HepG2 (cell line): ENCODE results near the gene RNU7-1. TPM values are rescaled to one million over a fixed set of nuclear protein-coding genes. Genes with fewer than 3 reads are reported as not detected.
A peak's percentile ranks its signal among the peaks of the same experiment; 100 is the strongest.

Source experiments
- ARID2 ChIP-seq: sonication (generic); formaldehyde crosslinking; IDR thresholded peaks from 2 replicates; pipeline ENCODE4 v1.8.1; 2022; ENCODE audit warnings: mild to moderate bottlenecking, missing genetic modification reagents, borderline replicate concordance
- CC2D1A ChIP-seq: sonication (generic); formaldehyde crosslinking; IDR thresholded peaks from 2 replicates; pipeline ENCODE4 v1.8.1; 2023; ENCODE audit warnings: mild to moderate bottlenecking, missing genetic modification reagents
- FIP1L1 ChIP-seq: fragments of 200-400 bp; formaldehyde crosslinking; IDR thresholded peaks from 2 replicates; pipeline ENCODE4 v1.6.1; 2018; ENCODE audit warnings: low read depth, mild to moderate bottlenecking, low read length, moderate library complexity, borderline replicate concordance; ENCODE audit not compliant: insufficient read depth
- FLYWCH1 ChIP-seq: sonication (generic); formaldehyde crosslinking; IDR thresholded peaks from 2 replicates; pipeline ENCODE4 v1.8.1; 2023; ENCODE audit warnings: mild to moderate bottlenecking, missing genetic modification reagents
- GABPB1 ChIP-seq: IDR thresholded peaks from 2 replicates; pipeline ENCODE4 v1.6.1; 2016; ENCODE audit warnings: mild to moderate bottlenecking, missing genetic modification reagents, moderate library complexity, missing compliant biosample characterization
- HMG20B ChIP-seq: conservative IDR thresholded peaks from 2 replicates; pipeline ENCODE4 v1.6.1; 2016; ENCODE audit warnings: missing genetic modification reagents, missing compliant biosample characterization
- NR1H2 ChIP-seq: sonication (generic); formaldehyde crosslinking; IDR thresholded peaks from 2 replicates; pipeline ENCODE4 v1.8.1; 2022; ENCODE audit warnings: low read depth, missing genetic modification reagents, borderline replicate concordance
- POLR2AphosphoS2 ChIP-seq: IDR thresholded peaks from 2 replicates; pipeline ENCODE4 v1.6.1; 2011; ENCODE audit warnings: low read depth, low read length, improper control_type of control experiment
- TGIF2 ChIP-seq: IDR thresholded peaks from 2 replicates; pipeline ENCODE4 v1.6.1; 2016; ENCODE audit warnings: control low read depth, missing compliant biosample characterization
- ZBTB1 ChIP-seq: sonication (generic); formaldehyde crosslinking; IDR thresholded peaks from 2 replicates; pipeline ENCODE4 v1.4.0; 2020; ENCODE audit warnings: missing genetic modification reagents, borderline replicate concordance
- ZMYM3 ChIP-seq: sonication (generic); formaldehyde crosslinking; IDR thresholded peaks from 2 replicates; pipeline ENCODE4 v1.5.1; 2020; ENCODE audit warnings: mild to moderate bottlenecking, missing genetic modification reagents
- ZNF234 ChIP-seq: sonication (generic); formaldehyde crosslinking; conservative IDR thresholded peaks from 2 replicates; pipeline ENCODE4 v1.5.1; 2020; ENCODE audit warnings: mild to moderate bottlenecking, missing genetic modification reagents
- ZNF235 ChIP-seq: sonication (generic); formaldehyde crosslinking; IDR thresholded peaks from 2 replicates; pipeline ENCODE4 v1.8.1; 2023; ENCODE audit warnings: mild to moderate bottlenecking, missing genetic modification reagents, borderline replicate concordance
- ZNF253 ChIP-seq: sonication (generic); formaldehyde crosslinking; IDR thresholded peaks from 2 replicates; pipeline ENCODE4 v1.8.0; 2022; ENCODE audit warnings: mild to moderate bottlenecking, missing genetic modification reagents, borderline replicate concordance
- ZNF292 ChIP-seq: sonication (generic); formaldehyde crosslinking; IDR thresholded peaks from 2 replicates; pipeline ENCODE4 v1.8.1; 2022; ENCODE audit warnings: mild to moderate bottlenecking, low read depth, missing genetic modification reagents, borderline replicate concordance
- ZNF549 ChIP-seq: sonication (generic); formaldehyde crosslinking; IDR thresholded peaks from 2 replicates; pipeline ENCODE4 v1.5.0; 2020; ENCODE audit warnings: missing genetic modification reagents
- ZNF660 ChIP-seq: sonication (generic); formaldehyde crosslinking; IDR thresholded peaks from 2 replicates; pipeline ENCODE4 v1.5.1; 2020; ENCODE audit warnings: mild to moderate bottlenecking, low read depth, missing genetic modification reagents, borderline replicate concordance
- ZNF746 ChIP-seq: sonication (generic); formaldehyde crosslinking; IDR thresholded peaks from 2 replicates; pipeline ENCODE4 v1.8.0; 2022; ENCODE audit warnings: mild to moderate bottlenecking, missing genetic modification reagents
- ZNF781 ChIP-seq: sonication (generic); formaldehyde crosslinking; IDR thresholded peaks from 2 replicates; pipeline ENCODE4 v1.5.1; 2020; ENCODE audit warnings: borderline replicate concordance, mild to moderate bottlenecking, missing genetic modification reagents; ENCODE audit errors: not compliant biosample characterization
- polyA plus RNA-seq, 8 experiments: library from polyadenylated mRNA; depleted of rRNA in 3 of 8; stranded (reverse) in 7 of 8; unstranded in 1 of 8; fragments of >200 nt; fragmentation: Illumina TruSeq in 4 of 8; extraction: Trizol in 4 of 8; gene quantifications; 2 replicates each; pipeline versions ENCODE4 v1.2.1 to v1.2.3, GENCODE V29; 2011 to 2016; ENCODE audit warnings: low read depth in 4 of 8, missing spikeins in 1 of 8, mixed read lengths in 1 of 8; ENCODE audit not compliant: insufficient read depth in 1 of 8
- total RNA-seq, 5 experiments: library from RNA; depleted of rRNA; stranded (reverse); fragments of >200 nt; fragmentation: Illumina TruSeq; extraction: Trizol; gene quantifications; 2 replicates each; pipeline ENCODE4 v1.2.3, GENCODE V29; 2016; ENCODE audit warnings: low read depth in 1 of 5
- TF ChIP-seq, protein P1 (sequence below): sonication (generic); formaldehyde crosslinking; IDR thresholded peaks from 2 replicates; pipeline ENCODE4 v1.4.0; 2020; ENCODE audit warnings: mild to moderate bottlenecking, missing genetic modification reagents
- TF ChIP-seq, protein P2 (sequence below): sonication (generic); formaldehyde crosslinking; IDR thresholded peaks from 2 replicates; pipeline ENCODE4 v1.5.1; 2020; ENCODE audit warnings: missing genetic modification reagents, mild to moderate bottlenecking, borderline replicate concordance
- TF ChIP-seq, protein P3 (sequence below): sonication (generic); formaldehyde crosslinking; IDR thresholded peaks from 2 replicates; pipeline ENCODE4 v1.4.0; 2020; ENCODE audit warnings: missing genetic modification reagents, borderline replicate concordance

Gene RNU7-1
- total and polyA plus RNA-seq, 2 of the 13 experiments (the other 11 are each of a cell fraction or from before 2014, with no cell fraction given), result not detected

DNA sequence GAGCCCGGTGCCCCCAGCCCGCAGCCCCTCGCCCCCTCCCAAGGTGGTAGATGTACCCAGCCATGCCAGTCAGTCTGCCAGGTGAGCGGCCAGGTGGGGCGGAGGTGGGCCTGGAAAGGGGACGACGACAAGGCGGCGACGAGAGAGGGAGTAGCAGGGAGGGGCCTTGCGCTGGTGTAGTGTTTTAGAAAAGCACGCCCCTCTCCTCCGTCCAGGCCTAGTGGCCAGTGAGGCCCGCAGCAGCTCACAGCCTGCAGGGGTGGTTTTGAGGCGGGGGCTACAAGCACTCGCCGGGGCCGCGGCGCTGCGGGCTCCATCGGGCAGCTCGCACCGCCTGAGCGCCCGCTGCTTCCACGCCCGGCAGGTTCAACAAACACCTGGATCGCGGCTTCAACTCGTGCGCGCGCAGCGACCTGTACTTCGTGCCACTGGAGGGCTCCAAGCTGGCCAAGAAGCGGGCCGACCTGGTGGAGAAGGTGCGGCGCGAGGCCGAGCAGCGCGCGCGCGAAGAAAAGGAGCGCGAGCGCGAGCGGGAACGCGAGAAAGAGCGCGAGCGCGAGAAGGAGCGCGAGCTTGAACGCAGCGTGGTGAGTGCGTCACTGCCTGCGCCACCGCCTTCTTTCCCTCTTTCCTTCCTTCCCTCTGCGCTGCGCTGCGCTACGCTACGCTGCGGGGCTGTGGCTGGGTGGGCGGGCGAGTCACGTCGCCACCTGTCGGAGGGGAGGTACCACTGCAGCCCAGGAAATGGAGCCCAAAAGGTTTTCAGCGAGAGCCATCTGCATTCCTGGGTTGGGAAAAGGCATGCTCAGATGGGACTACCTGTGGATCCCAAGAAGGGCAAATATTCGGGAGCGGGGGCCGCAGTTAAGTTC, 5.9 kb upstream of the RNU7-1 start (continued):
- peak; percentile 51; the same call in 1 of the 2 replicates for TF ChIP-seq HMG20B (CRISPR knock-in tag)
- TF ChIP-seq, protein P1, sequence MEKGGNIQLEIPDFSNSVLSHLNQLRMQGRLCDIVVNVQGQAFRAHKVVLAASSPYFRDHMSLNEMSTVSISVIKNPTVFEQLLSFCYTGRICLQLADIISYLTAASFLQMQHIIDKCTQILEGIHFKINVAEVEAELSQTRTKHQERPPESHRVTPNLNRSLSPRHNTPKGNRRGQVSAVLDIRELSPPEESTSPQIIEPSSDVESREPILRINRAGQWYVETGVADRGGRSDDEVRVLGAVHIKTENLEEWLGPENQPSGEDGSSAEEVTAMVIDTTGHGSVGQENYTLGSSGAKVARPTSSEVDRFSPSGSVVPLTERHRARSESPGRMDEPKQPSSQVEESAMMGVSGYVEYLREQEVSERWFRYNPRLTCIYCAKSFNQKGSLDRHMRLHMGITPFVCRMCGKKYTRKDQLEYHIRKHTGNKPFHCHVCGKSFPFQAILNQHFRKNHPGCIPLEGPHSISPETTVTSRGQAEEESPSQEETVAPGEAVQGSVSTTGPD, result 0 out of 2 replicates have a peak, but pooled peaks have one; percentile 38
- no peak for TF ChIP-seq FLYWCH1 (CRISPR knock-in tag)
- peak; percentile 51; the same call in 1 of the 2 replicates for TF ChIP-seq ZMYM3 (CRISPR knock-in tag)
- TF ChIP-seq ZNF235, result peak; percentile 74; the same call in 1 of the 2 replicates
- no peak for TF ChIP-seq ZNF292 (CRISPR knock-in tag)
- TF ChIP-seq, protein P2, sequence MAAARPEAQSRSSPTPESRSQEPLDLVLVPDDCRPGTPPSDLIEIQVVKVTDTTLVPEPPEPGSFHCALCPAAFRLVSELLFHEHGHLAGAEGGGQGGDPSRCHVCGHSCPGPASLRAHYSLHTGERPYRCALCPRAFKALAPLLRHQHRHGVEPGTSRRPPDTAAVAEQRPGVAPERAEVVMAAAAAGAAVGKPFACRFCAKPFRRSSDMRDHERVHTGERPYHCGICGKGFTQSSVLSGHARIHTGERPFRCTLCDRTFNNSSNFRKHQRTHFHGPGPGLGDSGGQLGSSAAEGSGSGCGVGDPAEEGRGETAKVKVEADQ (CRISPR knock-in tag), result peak; percentile 85
- TF ChIP-seq, protein P3, sequence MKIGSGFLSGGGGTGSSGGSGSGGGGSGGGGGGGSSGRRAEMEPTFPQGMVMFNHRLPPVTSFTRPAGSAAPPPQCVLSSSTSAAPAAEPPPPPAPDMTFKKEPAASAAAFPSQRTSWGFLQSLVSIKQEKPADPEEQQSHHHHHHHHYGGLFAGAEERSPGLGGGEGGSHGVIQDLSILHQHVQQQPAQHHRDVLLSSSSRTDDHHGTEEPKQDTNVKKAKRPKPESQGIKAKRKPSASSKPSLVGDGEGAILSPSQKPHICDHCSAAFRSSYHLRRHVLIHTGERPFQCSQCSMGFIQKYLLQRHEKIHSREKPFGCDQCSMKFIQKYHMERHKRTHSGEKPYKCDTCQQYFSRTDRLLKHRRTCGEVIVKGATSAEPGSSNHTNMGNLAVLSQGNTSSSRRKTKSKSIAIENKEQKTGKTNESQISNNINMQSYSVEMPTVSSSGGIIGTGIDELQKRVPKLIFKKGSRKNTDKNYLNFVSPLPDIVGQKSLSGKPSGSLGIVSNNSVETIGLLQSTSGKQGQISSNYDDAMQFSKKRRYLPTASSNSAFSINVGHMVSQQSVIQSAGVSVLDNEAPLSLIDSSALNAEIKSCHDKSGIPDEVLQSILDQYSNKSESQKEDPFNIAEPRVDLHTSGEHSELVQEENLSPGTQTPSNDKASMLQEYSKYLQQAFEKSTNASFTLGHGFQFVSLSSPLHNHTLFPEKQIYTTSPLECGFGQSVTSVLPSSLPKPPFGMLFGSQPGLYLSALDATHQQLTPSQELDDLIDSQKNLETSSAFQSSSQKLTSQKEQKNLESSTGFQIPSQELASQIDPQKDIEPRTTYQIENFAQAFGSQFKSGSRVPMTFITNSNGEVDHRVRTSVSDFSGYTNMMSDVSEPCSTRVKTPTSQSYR, result 0 out of 2 replicates have a peak, but pooled peaks have one; percentile 20
- no peak for TF ChIP-seq ZNF253
- peak; percentile 82 for TF ChIP-seq NR1H2 (CRISPR knock-in tag)
- peak; percentile 96 for TF ChIP-seq GABPB1
- TF ChIP-seq ZNF234 (CRISPR knock-in tag), result no peak
- peak; percentile 93; the same call in 1 of the 2 replicates for TF ChIP-seq ARID2
- TF ChIP-seq CC2D1A, result no peak
- TF ChIP-seq ZNF660 (CRISPR knock-in tag), result no peak
- TF ChIP-seq POLR2AphosphoS2, result no peak; the same call in 1 of the 2 replicates
- peak; percentile 58 for TF ChIP-seq TGIF2 (CRISPR knock-in tag)
- TF ChIP-seq ZNF781 (CRISPR knock-in tag), result no peak
- TF ChIP-seq ZNF549 (CRISPR knock-in tag), result no peak
- TF ChIP-seq FIP1L1, result 0 out of 2 replicates have a peak, but pooled peaks have one; percentile 77
- TF ChIP-seq ZBTB1 (CRISPR knock-in tag), result no peak; the same call in 1 of the 2 replicates
- TF ChIP-seq ZNF746 (CRISPR knock-in tag), result peak; percentile 56; the same call in 1 of the 2 replicates
